Kasumi-1 (cell line): ENCODE measurements around the gene RNF182.
"Not testable (repeated sequence)": the region's sequence is repeated elsewhere in the genome, so short reads cannot be mapped to it uniquely, and the experiment has no call there.

Experiments used
- DNase-seq, 2 experiments: peaks; one replicate each; lab custom pipeline; 2025; lab: John Stamatoyannopoulos, UW

Gene RNF182

DNA sequence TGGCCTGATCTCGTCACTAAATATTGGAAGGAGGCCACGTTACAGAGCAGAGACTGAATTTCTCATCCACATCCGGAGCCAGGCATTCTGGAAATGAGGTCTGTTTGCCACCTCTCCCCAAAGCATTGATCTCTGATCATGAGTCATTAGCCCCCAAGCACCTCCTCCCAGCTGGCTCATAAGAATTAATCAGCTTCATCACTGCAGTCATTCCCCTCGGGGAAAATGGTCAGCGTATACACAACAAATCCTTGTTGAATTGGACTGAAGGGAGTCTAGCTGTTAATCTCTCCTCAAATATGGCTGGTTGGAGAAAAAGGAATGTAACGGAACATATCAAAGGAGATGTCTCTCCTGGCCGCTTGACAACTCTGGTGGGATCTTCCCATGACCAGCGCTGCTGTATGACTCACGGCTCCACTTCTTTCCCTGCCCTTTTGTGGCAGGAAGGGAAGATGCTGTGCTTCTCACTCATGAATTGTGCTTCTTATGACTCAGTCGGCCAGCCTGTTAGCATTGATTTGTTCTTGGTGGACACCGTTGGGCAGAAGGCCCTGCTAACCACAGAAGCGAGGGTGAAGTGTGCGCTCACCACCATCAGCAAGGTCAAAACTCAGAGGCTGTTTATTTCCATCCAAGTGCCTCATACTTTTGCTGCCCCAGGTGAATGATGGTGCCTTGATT is 76.7 kb downstream of the RNF182 start:
- DNase-seq: no peak

DNA sequence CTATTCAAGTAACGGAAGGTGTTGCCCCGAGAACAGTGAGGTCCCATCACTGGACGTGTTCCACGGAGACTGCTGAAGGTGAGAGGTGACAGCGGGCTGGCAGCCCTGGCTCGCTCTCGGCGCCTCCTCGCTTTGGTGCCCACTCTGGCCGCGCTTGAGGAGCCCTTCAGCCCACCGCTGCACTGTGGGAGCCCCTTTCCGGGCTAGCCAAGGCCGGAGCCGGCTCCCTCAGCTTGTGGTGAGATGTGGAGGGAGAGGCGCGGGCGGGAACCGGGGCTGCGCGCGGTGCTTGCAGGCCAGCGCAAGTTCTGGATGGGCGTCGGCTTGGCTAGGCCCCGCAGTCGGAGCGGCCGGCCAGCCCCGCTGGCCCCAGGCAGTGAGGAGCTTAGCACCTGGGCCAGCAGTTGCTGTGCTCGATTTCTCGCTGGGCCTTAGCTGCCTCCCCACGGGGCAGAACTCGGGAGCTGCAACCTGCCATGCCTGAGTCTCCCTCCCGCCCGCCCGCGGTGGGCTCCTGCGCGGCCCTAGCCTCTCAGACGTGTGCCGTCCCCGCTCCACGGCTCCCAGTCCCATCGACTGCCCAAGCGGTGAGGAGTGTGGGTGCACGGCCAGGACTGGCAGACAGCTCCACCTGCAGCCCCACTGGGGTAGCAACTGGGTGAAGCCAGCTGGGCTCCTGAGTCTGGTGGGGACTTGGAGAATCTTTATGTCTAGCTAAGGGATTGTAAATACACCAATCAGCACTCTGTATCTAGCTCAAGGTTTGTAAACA is 77.6 kb downstream of the RNF182 start:
- DNase-seq: no peak

DNA sequence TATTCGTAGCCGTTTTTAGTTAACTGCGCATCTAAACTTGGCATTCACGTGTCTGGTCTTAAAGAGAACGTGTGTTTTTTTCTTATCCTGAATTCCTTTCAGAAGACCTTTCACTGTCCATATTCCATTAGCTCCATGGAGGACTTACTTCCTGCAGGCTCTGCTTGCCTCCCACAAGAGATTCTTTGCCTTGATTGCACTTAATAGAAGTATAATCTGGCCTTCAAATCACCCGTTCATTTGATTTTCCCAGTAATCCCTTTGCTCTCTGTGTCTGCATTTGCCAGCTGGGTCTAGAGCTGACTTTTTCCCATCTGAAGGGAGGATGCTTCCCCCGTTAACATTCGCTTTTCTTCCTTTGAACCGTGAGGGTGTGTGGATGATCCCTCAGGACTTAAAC is 79.5 kb downstream of the RNF182 start:
- no peak for DNase-seq

DNA sequence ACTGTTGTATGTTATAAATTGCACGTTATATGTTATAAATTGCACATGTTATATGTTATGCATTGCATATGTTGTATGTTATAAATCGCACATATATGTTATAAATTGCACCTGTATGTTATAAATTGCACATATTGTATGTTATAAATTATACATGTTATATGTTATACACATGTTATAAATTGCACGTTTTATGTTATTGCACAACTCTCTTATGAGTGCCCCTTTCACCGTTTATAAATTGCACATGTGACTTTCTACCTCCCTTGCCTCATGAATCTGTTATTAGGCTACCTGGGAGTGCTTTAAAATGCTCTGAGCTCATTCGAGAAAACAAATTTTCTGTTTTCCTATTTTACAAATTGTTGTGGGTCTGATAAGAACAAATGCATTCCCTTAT is 84.1 kb downstream of the RNF182 start:
- DNase-seq: no peak

DNA sequence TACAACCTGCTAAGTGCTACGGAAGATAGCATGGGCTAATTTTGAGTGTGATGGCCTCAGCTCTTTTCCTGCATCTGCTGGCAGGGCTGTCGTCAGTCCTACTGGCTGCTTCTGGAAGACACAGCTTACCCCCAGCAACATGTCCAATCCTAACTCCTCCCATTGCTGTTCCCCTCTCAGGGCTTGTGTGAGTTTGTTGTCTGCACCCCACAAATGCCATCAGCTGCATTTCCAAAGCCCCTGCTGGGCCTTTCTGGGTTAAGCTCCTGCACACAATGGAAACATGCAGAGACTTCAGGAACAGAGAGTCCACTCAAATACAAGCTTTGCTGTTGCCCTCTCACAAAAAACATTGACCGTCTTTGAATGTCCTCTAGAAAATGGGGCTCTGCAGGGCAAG is 84.7 kb downstream of the RNF182 start:
- no peak for DNase-seq

DNA sequence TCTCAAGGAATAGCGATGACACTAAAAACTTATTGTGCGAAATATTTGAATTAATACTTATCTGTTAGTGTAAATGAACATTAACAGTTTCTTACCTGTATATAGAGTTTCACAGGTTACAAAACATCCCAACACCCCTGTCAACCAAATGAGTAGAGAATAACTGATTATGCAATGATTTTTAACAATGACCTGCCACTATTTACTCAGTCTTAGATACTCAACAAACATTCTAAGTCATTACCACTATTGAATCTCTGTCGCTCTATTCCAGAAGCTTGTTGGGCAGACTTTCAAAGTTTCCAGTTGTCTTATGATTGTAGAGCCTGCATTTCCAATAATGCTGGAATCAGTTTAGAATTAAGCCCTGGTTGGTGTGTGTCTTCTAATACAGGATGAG is 85.5 kb downstream of the RNF182 start:
- DNase-seq: no peak

DNA sequence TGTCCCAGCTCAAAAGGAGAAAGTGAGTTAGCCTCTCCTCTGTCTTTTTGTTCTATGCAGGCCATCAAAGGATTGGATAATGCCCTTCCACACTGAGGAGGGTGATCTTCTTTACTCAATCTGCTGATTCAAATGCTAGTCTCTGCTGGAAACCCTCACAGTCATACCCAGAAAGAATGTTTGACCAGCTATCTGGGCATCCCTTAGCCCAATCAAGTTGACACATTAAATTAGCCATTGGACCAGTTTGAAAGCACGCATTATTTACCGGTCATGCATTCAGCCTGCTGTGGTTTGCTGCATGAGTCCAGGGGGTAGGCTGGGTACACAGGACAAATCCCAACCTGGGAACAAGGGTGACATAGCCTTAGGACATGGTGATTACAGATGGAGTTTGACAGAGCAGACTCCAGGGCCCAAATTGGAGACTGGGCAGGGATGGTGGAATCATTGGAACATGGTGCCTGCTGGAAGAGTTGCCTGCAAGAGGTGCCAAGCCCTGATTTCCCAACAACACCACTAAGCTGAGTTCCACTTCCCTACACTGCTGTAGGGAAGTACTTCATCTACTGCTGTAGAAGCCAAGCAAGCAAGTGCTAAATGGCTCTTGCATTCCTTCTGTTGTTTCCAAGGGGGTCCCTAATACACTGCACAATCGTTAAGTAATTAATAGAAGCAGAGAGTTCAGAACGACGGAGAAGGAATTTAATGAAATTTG is 87.7 kb downstream of the RNF182 start:
- no peak for DNase-seq

DNA sequence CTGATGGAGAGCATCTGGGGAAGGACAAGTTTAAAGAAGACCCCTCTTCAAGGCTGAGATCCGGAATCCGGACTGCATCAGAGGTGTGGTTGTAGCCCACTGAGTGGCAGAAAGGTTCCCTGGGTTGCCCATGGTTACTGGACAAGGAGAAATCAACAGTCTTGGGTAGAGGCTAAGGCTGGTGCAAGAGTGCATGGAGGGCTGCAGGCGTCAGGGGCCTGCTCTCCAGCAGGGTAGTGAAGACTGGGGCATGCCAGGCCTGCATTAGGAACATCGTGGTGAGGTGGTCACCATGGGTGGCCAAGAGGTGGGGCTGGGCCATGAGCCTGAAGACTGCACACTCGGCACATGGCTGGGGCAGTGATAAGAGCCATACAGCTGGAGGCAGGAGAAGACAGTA is 91.2 kb downstream of the RNF182 start:
- DNase-seq: no peak

DNA sequence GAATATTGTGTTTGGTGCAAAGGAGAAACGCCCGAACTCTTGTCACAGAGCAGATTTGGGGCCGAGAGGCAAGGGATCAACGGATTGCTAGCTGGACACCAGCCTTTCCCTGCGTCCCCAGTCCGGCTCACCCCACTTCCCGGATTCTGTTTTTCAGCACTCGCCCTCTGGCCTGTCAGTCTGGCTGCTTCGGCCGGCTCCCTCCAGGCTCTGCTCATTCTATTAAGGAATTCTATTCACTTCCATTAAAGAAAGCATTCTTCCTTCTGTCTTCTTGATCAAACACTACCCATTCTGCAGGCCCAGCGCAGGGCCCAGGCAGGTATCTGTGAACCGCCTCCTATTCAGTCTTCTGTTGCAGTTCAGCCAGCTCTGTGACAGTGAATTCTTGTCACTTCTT is 91.7 kb downstream of the RNF182 start:
- no peak for DNase-seq

DNA sequence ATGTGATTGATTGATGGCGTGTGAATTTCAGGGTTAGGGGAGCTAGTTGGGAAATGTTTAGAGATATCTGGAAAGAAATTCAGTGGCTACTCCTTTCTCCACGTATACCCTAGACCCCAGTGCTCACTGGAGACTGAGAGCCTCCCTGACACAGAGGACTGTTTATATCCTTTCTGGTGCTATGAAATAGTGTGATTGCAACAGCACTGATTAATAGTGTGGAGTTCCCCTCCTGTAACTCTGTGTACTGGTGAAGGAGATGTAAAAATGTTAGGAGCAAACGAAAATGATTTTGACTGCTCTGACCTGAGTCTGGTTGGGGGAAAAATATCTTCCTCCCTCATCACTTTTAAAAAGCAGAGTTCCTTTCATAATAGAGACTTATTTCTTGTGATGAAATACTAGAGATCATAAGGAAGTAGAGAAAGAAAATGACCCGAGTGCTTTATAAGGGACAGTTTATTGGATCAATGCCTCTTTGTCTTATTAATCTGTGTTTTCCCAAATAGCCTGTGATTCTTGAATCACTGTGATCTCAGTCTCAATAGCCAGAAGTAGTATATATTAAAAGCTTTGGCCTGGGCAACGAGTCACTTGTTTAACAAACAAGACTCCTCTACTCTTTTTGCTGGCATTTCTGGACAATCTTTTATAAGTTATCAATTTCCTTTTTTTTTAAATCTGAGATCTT is 92.3 kb downstream of the RNF182 start:
- no peak for DNase-seq

DNA sequence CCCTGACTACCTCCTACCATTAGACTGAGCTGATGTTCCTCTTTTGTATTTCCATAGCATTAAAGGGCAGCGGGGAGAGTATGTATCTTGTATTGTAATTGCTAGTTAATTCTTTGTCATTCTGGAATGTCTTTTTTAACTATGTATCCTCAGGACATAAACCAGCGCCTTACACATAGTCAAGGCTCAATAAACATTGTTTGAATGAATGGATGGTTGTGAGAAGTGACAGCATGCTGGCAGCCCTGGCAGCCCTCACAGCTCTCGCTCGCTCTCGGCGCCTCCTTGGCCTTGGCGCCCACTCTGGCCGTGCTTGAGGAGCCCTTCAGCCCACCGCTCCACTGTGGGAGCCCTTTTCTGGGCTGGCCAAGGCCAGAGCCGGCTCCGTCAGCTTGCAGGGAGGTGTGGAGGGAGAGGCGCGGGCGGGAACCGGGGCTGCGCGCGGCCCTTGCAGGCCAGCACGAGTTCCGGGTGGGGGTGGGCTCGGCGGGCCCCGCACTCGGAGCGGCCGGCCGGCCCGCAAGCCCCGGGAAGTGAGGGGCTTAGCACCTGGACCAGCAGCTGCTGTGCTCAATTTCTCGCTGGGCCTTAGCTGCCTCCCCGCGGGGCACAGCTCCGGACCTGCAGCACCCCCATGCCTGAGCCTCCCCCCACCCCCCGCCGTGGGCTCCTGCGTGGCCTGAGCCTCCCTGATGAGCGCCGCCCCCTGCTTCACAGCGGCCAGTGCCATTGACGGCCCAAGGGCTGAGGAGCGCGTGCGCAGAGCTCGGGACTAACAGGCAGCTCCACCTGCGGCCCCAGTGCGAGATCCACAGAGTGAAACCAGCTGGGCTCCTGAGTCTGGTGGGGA is 93.1 kb downstream of the RNF182 start:
- no peak for DNase-seq

DNA sequence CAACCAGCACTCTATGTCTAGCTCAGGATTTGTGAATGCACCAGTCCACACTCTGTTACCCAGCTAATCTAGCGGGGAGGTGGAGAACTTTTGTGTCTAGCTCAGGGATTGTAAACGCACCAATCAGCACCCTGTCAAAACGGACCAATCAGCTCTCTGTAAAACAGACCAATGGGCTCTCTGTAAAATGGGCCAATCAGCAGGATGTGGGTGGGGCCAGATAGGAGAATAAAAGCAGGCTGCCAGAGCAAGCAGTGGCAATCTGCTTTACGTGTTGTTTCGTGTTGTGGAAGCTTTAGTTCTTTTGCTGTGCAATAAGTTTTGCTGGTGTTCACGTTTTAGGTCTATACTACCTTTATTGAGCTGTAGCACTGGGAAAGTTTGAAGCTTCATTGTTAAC is 93.8 kb downstream of the RNF182 start:
- not testable (repeated sequence) for DNase-seq

DNA sequence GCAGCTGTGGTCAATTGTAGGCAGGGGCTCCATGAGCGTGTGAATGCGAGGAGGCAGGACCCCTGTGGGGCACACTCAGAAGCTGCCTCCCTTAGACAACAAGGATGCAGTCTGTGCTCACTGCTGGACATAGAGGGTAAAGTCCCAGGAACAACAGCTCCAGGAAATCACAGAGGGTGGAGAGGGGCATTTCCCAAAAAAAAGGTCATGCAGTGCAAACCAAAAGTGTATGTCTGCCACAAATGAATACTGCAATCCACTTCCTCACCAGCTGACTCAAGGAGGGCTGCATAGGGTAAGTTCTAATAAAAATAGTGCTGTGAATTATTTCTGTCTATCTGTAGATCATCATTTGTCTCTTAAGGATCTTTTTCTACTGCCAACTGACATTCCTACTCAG is 95.8 kb downstream of the RNF182 start:
- no peak for DNase-seq

DNA sequence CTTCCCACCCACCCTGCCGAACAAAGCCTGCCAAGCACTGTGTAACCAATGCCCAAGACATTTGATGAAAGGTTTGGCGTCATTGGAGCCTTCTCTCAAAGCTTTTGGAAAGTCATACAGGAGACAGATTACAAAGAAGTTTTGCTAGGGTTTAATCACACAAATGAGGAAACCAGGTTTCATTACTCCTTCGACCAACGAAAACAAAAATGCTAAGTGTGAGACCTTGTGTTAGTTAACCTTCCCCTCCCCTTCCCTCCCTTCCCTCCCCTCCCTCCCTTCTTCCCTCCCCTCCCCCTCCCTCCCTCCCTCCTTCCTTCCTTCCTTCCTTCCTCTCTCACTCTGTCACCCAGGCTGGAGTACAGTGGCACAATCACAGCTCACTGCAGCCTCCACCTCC is 96.7 kb downstream of the RNF182 start:
- DNase-seq: no peak

DNA sequence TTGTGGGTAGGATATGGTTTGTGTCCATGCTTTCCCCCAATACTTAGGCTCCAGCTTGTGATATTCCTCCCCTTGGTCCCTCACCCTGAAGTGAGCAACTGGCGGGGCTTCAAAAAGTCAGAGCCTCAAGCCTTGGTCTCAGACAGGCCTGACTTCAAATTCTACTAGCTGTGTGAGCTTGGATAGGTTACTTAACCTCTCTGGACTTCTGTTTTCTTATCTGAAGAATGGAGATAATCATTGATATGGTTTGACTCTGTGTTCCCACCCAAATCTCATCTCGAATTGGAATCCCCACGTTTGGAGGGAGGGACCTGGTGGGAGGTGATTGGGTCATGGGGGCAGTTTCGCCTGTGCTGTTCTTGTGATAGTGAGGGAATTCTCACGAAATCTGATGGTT is 97.9 kb downstream of the RNF182 start:
- no peak for DNase-seq

DNA sequence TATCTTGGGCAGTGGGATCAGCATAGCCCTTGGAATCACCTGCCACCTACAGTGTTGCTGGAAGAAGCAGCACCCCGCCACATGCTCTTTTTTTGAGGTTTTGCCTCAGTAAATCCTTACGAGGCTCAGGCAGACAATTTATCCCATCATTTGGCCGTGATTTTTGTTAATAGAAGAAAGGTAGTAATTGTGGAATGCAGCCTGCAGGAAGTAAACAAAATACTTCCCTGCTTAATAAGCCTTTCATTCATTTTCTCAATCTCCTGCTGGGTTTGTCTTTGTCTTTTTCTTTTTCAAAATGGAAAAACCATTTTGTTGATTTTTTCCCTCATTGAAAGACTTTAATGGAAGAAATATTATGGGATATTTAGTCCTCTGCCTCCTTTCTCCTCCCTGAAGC is 99.1 kb downstream of the RNF182 start:
- DNase-seq: no peak

DNA sequence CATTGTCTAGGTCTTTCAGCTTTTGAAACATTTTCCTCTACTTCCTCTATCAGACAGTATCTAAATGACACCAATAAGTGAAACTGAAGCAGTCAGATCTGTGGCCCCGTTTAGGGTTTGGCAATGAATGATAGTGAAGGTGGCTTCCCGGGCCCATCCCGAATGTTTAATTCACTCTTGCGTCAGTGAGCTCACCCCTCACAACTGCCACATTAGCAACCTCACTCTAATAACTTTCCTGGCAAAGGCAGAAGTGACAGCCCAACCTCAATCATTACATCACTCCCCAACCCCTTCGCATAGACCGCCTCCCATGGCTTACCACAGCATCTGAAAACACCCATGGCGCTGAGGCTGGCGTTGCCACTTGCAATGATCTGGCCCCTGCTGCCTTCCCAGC is 100.4 kb downstream of the RNF182 start:
- DNase-seq: no peak

DNA sequence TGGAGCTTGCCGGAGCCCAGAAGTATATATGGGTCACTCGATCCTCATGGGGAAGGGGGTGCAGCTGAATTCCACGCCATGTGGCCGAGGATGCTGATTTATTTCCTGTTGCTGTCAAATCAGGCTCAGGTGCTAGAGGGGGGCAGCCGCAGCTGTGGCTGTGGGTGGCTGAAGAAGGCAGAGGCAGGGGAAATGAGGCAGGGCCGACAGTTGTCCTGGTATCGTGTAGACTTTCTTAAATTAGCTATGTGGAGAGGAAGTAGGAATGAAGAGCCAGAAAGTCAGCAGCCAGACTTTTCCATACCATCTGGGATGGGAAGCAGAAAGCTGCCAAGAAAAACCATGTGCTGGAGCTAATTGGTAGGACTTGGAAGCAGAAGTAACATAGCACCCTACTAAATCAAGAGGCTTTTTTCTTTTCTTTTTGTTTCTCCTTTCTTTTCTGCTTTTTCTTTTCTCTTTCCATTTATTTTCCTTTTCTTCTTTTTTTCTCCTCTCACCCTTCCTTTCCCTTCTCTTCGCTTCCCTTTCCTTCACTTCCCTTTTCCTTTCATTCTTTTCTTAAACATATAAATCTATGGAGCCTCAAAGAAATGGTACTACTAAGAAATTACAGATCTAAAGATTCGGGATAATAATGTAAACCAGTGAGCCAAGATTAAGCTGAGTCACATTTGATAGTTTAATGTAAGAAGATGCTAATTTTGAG is 102.2 kb downstream of the RNF182 start:
- DNase-seq: no peak

DNA sequence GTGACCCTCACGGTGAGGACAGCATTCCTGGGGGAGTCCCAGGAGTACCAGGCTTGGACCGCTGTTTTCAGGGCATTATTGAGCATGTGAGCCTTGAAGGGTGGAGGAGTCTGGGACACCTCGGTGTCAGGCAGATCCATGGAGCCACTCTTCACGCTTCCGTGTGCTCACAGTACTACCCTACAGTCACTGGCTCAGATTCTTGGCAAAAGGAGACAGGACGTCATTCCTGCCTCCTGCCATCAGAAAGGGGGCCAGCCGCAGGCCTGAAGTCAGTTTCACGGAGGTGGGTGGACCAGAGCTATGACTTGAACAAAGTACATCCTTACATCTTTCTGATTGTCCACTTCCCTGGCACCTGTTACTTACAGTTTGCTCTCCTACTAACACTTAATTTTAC is 103.9 kb downstream of the RNF182 start:
- no peak for DNase-seq

DNA sequence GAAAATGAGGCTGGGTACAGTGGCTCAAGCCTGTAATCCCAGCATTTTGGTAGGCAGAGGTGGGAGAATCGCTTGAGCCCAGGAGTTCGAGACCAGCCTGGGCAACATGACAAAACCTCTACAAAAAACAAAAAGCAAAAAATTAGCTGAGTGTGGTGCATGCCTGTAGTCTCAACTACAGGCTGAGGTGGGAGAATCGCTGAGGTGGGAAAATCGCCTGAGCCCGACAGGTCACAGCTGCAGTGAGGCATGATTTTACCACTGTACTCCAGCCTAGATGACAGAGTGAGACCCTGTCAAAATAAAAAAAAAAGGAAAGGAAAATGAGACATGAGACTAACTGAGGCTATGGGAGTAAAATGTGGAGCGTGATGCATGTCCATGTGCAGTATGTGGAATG is 104.9 kb downstream of the RNF182 start:
- DNase-seq: no peak
